Measurements from ENCODE around the gene THEM5.
"Not testable (repeated sequence)": the region's sequence is repeated elsewhere in the genome, so short reads cannot be mapped to it uniquely, and the experiment has no call there.

THEM5 gene

GRCh38 chr1:151853411-151853943, at the start of gene THEM5:
THEM5 (minus strand) TSS chr1:151853712; CDS start chr1:151853565, 147 bp downstream.
- FAIRE-seq (no peak), DNase-seq (ENCODE audit: insufficient read length, low spot score) (no peak)
- no peak for TF ChIP-seq CTCF (IDR thresholded peaks at IDR 0.05; ENCODE audit: insufficient read depth, missing control alignments)

- no peak for TF ChIP-seq CTCF (IDR thresholded peaks at IDR 0.05; ENCODE audit: insufficient read depth, missing control alignments)
- no peak for FAIRE-seq
- no peak for DNase-seq (ENCODE audit: insufficient read length, low spot score)
Observed at GRCh38 chr1:151902858-151903257, 49.3 kb upstream of the THEM5 start.

GRCh38 chr1:151900804-151901203, 47.3 kb upstream of the THEM5 start:
- not testable (repeated sequence) for DNase-seq (ENCODE audit: insufficient read length, low spot score); FAIRE-seq

- FAIRE-seq = no peak
- no peak for DNase-seq (ENCODE audit: insufficient read length, low spot score)
- TF ChIP-seq CTCF (IDR thresholded peaks at IDR 0.05; ENCODE audit: insufficient read depth, missing control alignments) = no peak
Observed at GRCh38 chr1:151898519-151898991, 45.0 kb upstream of the THEM5 start.

GRCh38 chr1:151897991-151898431, 44.5 kb upstream of the THEM5 start:
- DNase-seq (ENCODE audit: insufficient read length, low spot score) = no peak
- no peak for FAIRE-seq
- no peak for TF ChIP-seq CTCF (IDR thresholded peaks at IDR 0.05; ENCODE audit: insufficient read depth, missing control alignments)

- DNase-seq (ENCODE audit: insufficient read length, low spot score) = no peak
- no peak for TF ChIP-seq CTCF (IDR thresholded peaks at IDR 0.05; ENCODE audit: insufficient read depth, missing control alignments)
- FAIRE-seq = no peak
Observed at GRCh38 chr1:151893176-151893924, 39.8 kb upstream of the THEM5 start.

GRCh38 chr1:151892190-151892589, 38.7 kb upstream of the THEM5 start:
- TF ChIP-seq CTCF (IDR thresholded peaks at IDR 0.05; ENCODE audit: insufficient read depth, missing control alignments) = no peak
- no peak for DNase-seq (ENCODE audit: insufficient read length, low spot score)
- FAIRE-seq = no peak
